Activated CD4-positive, alpha-beta T cell treated with anti-CD3 and anti-CD28 coated beads, Interleukin-2, amount 50 U/mL, for 16 hours (primary cell): ENCODE data around the gene CCT4.
"Not testable (repeated sequence)": the region's sequence is repeated elsewhere in the genome, so short reads cannot be mapped to it uniquely, and the experiment has no call there.

Experiments used
- DNase-seq: peaks from one replicate; pipeline ENCODE4 v3.0.0-alpha.2; 2020

The CCT4 gene

GRCh38 chr2:61888267-61889055 lies at the start of gene CCT4:
Gene CCT4, minus strand, starts transcription at chr2:61888656. Its CDS starts 149 bp downstream, at chr2:61888507.
- peak; percentile 90 for DNase-seq

- DNase-seq = no peak
Measured at GRCh38 chr2:61937886-61938285, 49.4 kb upstream of the CCT4 start.

GRCh38 chr2:61937098-61937497 lies 48.6 kb upstream of the CCT4 start:
- no peak for DNase-seq

GRCh38 chr2:61928826-61929461 lies 40.5 kb upstream of the CCT4 start:
- DNase-seq = no peak

- no peak for DNase-seq
Measured at GRCh38 chr2:61926531-61927477, 38.3 kb upstream of the CCT4 start.

- DNase-seq = no peak
Measured at GRCh38 chr2:61924895-61925663, 36.6 kb upstream of the CCT4 start.

- DNase-seq = no peak
Measured at GRCh38 chr2:61922714-61923113, 34.3 kb upstream of the CCT4 start.

GRCh38 chr2:61920548-61920947 lies 32.1 kb upstream of the CCT4 start:
- DNase-seq = no peak

- DNase-seq = not testable (repeated sequence)
Measured at GRCh38 chr2:61914794-61915193, 26.3 kb upstream of the CCT4 start.

GRCh38 chr2:61911510-61911909 lies 23.1 kb upstream of the CCT4 start:
- no peak for DNase-seq

- DNase-seq = no peak
Measured at GRCh38 chr2:61910603-61911002, 22.1 kb upstream of the CCT4 start.

GRCh38 chr2:61909116-61909515 lies 20.7 kb upstream of the CCT4 start:
- no peak for DNase-seq

GRCh38 chr2:61906186-61906470 lies 17.7 kb upstream of the CCT4 start:
- no peak for DNase-seq

GRCh38 chr2:61905372-61906185 lies 17.1 kb upstream of the CCT4 start, which contains the start of gene COMMD1:
Gene COMMD1, plus strand, starts transcription at chr2:61905674. Its CDS starts 5 bp downstream, at chr2:61905679.
- DNase-seq = peak; percentile 85

GRCh38 chr2:61900281-61900680 lies 11.8 kb upstream of the CCT4 start:
- DNase-seq = no peak

GRCh38 chr2:61898810-61899209 lies 10.4 kb upstream of the CCT4 start:
- DNase-seq = no peak

GRCh38 chr2:61887717-61888266 lies 664 bp downstream of the CCT4 start:
- DNase-seq = peak; percentile 28

- no peak for DNase-seq
Measured at GRCh38 chr2:61885896-61886603, 2.4 kb downstream of the CCT4 start.

- no peak for DNase-seq
Measured at GRCh38 chr2:61882850-61883249, 5.6 kb downstream of the CCT4 start.

- DNase-seq = not testable (repeated sequence)
Measured at GRCh38 chr2:61879351-61879750, 9.1 kb downstream of the CCT4 start.

GRCh38 chr2:61878761-61879160 lies 9.7 kb downstream of the CCT4 start:
- DNase-seq = no peak
